Mesendoderm (in vitro differentiated cells): Measurements from ENCODE around the gene TSR2.

Source experiments
- DNase-seq: peaks from one replicate; pipeline ENCODE4 v3.0.0; 2013
- H2AK5ac ChIP-seq: 2 replicates; pipeline ENCODE4 v1.6.1; 2013; ENCODE audit warnings: low read length, inconsistent platforms
- H2BK120ac ChIP-seq: 2 replicates; pipeline ENCODE4 v1.6.1; 2013; ENCODE audit warnings: low read depth, mild to moderate bottlenecking, low read length, moderate library complexity, mixed read lengths
- H2BK15ac ChIP-seq: replicated peaks from 2 replicates; pipeline ENCODE4 v1.6.1; 2013; ENCODE audit warnings: low read depth, mild to moderate bottlenecking, moderate library complexity
- H2BK5ac ChIP-seq: 2 replicates; pipeline ENCODE4 v1.6.1; 2013; ENCODE audit warnings: low read length, inconsistent platforms
- H3K18ac ChIP-seq: 2 replicates; pipeline ENCODE4 v1.6.1; 2013; ENCODE audit warnings: mild to moderate bottlenecking, low read length, mixed read lengths
- H3K23ac ChIP-seq: one replicate; pipeline ENCODE4 v1.6.1; 2013; ENCODE audit warnings: low read length
- H3K27ac ChIP-seq: 2 replicates; pipeline ENCODE4 v1.5.1; 2013; ENCODE audit warnings: low read depth, mild to moderate bottlenecking, inconsistent platforms, low read length, moderate library complexity
- H3K27me3 ChIP-seq: 2 replicates; pipeline ENCODE4 v1.6.1; 2013; ENCODE audit warnings: low read length, control low read depth, mild to moderate bottlenecking, inconsistent platforms; ENCODE audit not compliant: insufficient read depth, poor library complexity
- H3K36me3 ChIP-seq: 2 replicates; pipeline ENCODE4 v1.6.1; 2013; ENCODE audit warnings: low read length, inconsistent platforms; ENCODE audit not compliant: control insufficient read depth, insufficient read depth
- H3K4ac ChIP-seq: one replicate; pipeline ENCODE4 v1.6.1; 2013; ENCODE audit warnings: low read depth, mild to moderate bottlenecking, low read length, moderate library complexity
- H3K4me1 ChIP-seq: 2 replicates; pipeline ENCODE4 v1.6.1; 2013; ENCODE audit warnings: low read depth, low read length, inconsistent platforms; ENCODE audit not compliant: control insufficient read depth
- H3K4me2 ChIP-seq: 2 replicates; pipeline ENCODE4 v1.6.1; 2013; ENCODE audit warnings: low read length
- H3K4me3 ChIP-seq: 2 replicates; pipeline ENCODE4 v1.5.1; 2013; ENCODE audit warnings: mild to moderate bottlenecking, low read length
- H3K56ac ChIP-seq: one replicate; pipeline ENCODE4 v1.6.1; 2013; ENCODE audit warnings: low read length
- H3K79me1 ChIP-seq: 2 replicates; pipeline ENCODE4 v1.6.1; 2013; ENCODE audit warnings: low read length, inconsistent platforms
- H3K79me2 ChIP-seq: 2 replicates; pipeline ENCODE4 v1.6.1; 2013; ENCODE audit warnings: mild to moderate bottlenecking, low read length; ENCODE audit not compliant: control insufficient read depth, insufficient read depth
- H3K9ac ChIP-seq: 2 replicates; pipeline ENCODE4 v1.6.1; 2013; ENCODE audit warnings: low read length, inconsistent platforms
- H4K5ac ChIP-seq: one replicate; pipeline ENCODE4 v1.6.1; 2013; ENCODE audit warnings: low read length
- H4K8ac ChIP-seq: one replicate; pipeline ENCODE4 v1.6.1; 2013; ENCODE audit warnings: low read depth, mild to moderate bottlenecking, control low read depth, low read length, moderate library complexity
- WGBS: extraction: QIAGEN DNeasy Blood & Tissue Kit; methylation state at CpG from one replicate; pipeline ENCODE4 v1.1.7; 2013; ENCODE audit warnings: low lambda C conversion rate, missing lambda C conversion rate; ENCODE audit not compliant: insufficient coverage; ENCODE audit errors: extremely low coverage; 5-methylcytosine and 5-hydroxymethylcytosine counted together

Gene TSR2

DNA sequence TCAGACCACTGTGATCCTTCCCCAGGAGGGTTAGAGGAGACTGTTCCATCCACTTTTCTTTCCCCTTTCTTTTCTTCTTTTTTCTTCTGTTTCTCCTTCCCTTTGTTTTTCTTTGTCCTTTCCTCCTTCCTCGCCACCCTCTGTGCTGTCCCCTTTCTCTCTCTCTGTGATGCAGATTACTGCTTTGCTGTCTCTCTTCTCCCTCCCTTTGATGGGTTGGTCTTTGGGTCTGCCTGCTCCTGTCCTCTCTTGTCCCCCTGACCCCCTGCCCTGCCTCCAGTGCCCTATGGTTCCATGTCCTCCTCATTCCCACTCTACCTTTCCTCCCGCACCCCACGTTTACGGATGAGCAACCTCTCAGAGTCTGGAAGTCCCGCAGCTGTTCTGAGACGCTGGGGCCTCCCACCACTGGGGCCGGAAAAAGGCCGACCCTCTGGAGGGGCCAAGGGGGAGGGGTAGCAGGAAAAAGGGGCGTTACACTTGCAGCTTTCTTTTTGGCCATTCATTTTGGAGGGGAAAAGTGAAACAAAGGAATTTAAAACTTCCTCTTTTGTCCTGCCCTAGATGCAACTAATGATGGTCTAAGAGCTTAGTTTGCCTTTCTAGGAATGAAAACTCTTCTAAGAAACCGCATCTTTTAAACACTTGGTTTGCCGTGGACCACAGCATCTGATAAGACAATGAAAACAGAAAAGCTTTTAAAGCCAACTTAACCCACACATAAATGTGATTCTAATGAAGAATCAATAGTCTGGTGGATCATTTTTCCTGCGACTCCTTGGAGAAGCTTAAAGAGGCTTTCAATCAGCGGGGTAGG lies 24.5 kb upstream of the TSR2 start:
- Histone ChIP-seq H3K27ac (no peak overlapping the region), H2BK15ac (no peak overlapping the region), H3K56ac (peak overlapping the region; percentile 62), H3K79me1 (no peaks in the 10 kb centered on the region), H3K79me2 (no peaks in the 10 kb centered on the region), H3K4me2 (no peak overlapping the region), H3K23ac (no peak overlapping the region), H3K18ac (no peak overlapping the region), H3K36me3 (no peaks in the 10 kb centered on the region), H3K27me3 (no peaks in the 10 kb centered on the region), H2AK5ac (no peak overlapping the region), H3K4me3 (no peak overlapping the region), H3K4me1 (no peaks in the 10 kb centered on the region), H4K5ac (no peak overlapping the region), H4K8ac (no peak overlapping the region), H2BK120ac (no peak overlapping the region), H3K9ac (no peak overlapping the region), H2BK5ac (no peak overlapping the region), H3K4ac (peak overlapping the region; percentile 8)
- WGBS, result no CpG with 5 or more reads among the region's 13 CpGs
- DNase-seq, result peak; percentile 4

DNA sequence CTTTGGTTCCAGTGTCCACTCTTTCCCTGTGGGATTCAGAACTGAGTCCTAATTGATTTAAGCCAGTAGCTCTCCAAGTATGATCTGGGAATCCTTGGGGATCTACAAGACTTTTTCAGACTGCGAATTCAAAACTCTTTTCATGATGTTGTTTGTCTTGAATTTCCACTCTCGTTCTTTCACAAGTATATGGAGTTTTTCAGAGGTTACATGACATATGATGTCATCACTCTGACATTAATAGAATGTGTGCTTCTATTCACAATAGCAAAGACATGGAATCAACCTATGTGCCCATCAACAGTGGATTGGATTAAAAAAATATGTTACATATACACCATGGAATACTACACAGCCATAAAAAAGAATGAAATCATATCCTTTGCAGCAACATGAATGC lies 23.2 kb upstream of the TSR2 start:
- Histone ChIP-seq H3K4me2 (no peak overlapping the region), H3K4me1 (no peaks in the 10 kb centered on the region), H3K18ac (no peak overlapping the region), H2BK5ac (no peak overlapping the region), H3K4ac (no peak overlapping the region), H3K79me1 (no peaks in the 10 kb centered on the region), H2BK15ac (no peak overlapping the region), H3K56ac (no peak overlapping the region), H2BK120ac (no peak overlapping the region), H3K36me3 (no peaks in the 10 kb centered on the region), H3K9ac (no peak overlapping the region), H4K5ac (no peak overlapping the region), H3K79me2 (no peaks in the 10 kb centered on the region), H3K27ac (no peak overlapping the region), H3K27me3 (no peaks in the 10 kb centered on the region), H2AK5ac (no peak overlapping the region), H4K8ac (no peak overlapping the region), H3K4me3 (no peak overlapping the region), H3K23ac (no peak overlapping the region)
- DNase-seq, result no peak
- WGBS, result no CpG with 5 or more reads among the region's 2 CpGs

DNA sequence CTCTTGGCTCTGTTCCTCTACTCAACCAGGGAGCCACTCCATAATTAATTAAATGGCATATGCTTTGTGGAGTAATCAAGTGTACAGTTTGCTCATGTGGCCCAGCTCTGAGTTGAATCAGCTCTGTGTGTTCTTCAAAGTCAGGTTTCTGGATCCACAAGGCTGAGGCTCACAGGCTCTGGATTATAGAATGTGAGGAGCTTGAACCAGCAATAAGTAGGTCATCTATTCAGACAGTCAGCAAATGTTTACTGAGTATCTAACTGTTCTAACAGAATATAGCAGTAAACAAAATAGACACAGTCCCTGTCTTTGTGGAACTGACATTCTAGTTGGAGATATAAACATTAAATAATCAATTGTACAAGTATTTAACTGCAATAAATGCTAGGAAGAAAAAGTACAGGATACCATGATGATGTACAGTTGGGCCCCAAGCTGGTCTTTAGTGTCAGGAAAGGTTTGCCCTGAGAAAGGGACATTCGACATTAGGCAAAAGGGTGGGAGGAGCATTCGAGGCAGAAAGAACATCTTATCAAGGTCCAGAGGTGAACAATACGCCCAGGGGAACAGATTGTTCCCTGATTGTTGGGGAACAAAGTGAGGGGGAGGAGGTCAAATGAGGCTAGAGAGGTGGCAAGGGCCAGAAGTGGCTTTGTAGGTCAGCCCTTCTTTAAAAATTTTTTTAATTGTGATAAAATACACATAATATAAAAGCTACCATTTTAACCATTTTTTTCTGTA lies 20.5 kb upstream of the TSR2 start:
- Histone ChIP-seq H4K5ac (no peak overlapping the region), H2BK120ac (no peak overlapping the region), H3K27ac (no peak overlapping the region), H3K79me2 (no peaks in the 10 kb centered on the region), H3K79me1 (no peaks in the 10 kb centered on the region), H3K4me1 (no peaks in the 10 kb centered on the region), H2BK5ac (no peak overlapping the region), H2BK15ac (no peak overlapping the region), H3K4ac (no peak overlapping the region), H3K4me2 (no peak overlapping the region), H3K4me3 (no peak overlapping the region), H2AK5ac (no peak overlapping the region), H3K9ac (no peak overlapping the region), H3K36me3 (no peaks in the 10 kb centered on the region), H3K18ac (no peak overlapping the region), H3K27me3 (no peaks in the 10 kb centered on the region), H4K8ac (no peak overlapping the region), H3K56ac (no peak overlapping the region), H3K23ac (no peak overlapping the region)
- no peak for DNase-seq
- WGBS, result no CpG with 5 or more reads among the region's 3 CpGs

DNA sequence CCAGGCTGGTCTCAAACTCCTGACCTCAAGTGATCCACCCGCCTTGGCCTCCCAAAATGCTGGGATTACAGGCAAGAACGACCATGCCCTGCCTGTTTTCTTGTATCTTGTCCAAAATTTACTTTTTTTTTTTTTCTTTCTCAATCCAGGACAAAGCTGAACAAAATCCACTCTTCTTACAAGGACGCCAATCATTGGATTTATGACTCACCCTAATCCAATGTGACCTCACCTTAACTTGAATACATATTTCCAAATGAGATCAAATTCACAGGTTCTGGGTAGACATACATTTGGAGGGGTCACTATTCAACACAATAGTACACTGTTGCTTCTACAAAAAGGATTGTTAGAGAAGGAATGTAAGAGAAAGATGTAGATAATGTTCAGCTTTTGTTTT lies 18.0 kb upstream of the TSR2 start:
- Histone ChIP-seq H3K4ac (no peak overlapping the region), H3K18ac (no peak overlapping the region), H3K9ac (no peak overlapping the region), H3K4me3 (no peak overlapping the region), H2BK120ac (no peak overlapping the region), H3K79me1 (no peaks in the 10 kb centered on the region), H4K8ac (no peak overlapping the region), H3K23ac (no peak overlapping the region), H3K36me3 (no peaks in the 10 kb centered on the region), H3K27ac (no peak overlapping the region), H3K79me2 (no peaks in the 10 kb centered on the region), H2BK5ac (no peak overlapping the region), H3K4me2 (no peak overlapping the region), H3K27me3 (no peaks in the 10 kb centered on the region), H2BK15ac (no peak overlapping the region), H3K56ac (no peak overlapping the region), H2AK5ac (no peak overlapping the region), H4K5ac (no peak overlapping the region), H3K4me1 (no peaks in the 10 kb centered on the region)
- WGBS, result no CpG with 5 or more reads among the region's 3 CpGs
- no peak for DNase-seq

DNA sequence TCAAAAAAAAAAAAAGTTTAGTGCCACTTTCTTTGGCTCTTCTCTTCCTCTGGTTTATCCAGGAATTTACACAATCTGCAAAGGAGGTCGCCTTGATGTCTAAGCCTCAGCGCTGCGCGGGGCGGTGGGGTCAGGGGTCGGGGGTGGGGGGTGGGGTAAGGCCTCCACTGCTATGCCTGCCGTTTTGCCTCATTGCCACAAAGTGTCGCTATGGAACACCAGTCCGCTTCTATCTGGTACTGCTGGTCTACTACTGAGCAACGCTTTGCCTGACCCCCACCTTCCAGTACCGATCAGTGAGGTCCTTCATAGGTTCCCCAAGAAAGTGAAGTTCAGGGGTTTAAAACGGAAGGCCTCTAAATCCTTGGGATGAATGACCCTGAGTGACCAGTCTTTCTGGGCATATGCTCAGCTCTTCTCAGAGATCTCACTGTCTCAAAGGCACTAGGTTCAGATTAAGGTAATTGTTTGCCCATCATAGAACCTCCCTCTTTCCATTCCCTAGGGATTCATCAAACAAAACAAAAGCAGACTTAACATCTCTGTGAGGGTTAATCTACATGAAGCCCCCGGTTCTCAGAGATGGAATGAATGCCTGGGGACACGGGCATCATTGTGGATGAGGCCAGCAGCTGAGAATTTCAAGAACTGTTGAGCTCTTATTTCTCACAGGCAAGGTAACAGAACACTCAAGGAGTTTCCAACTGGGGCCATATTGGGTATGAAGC lies 16.9 kb upstream of the TSR2 start:
- no peak overlapping the region for H3K4ac ChIP-seq

More for the DNA sequence above, 16.9 kb upstream of the TSR2 start:
- no peak overlapping the region for H2BK5ac ChIP-seq
- no peak overlapping the region for H3K9ac ChIP-seq
- H4K5ac ChIP-seq, result no peak overlapping the region
- H2BK15ac ChIP-seq, result no peak overlapping the region
- H3K79me1 ChIP-seq, result no peaks in the 10 kb centered on the region
- H4K8ac ChIP-seq, result no peak overlapping the region
- no peak overlapping the region for H3K4me2 ChIP-seq
- no peaks in the 10 kb centered on the region for H3K36me3 ChIP-seq
- peak; percentile 66 for DNase-seq
- H3K4me1 ChIP-seq, result no peaks in the 10 kb centered on the region
- no peaks in the 10 kb centered on the region for H3K27me3 ChIP-seq
- WGBS, result no CpG with 5 or more reads among the region's 14 CpGs
- H3K56ac ChIP-seq, result no peak overlapping the region
- H3K18ac ChIP-seq, result no peak overlapping the region
- no peak overlapping the region for H2BK120ac ChIP-seq
- no peak overlapping the region for H2AK5ac ChIP-seq
- H3K27ac ChIP-seq, result no peak overlapping the region
- no peak overlapping the region for H3K4me3 ChIP-seq
- H3K23ac ChIP-seq, result no peak overlapping the region
- H3K79me2 ChIP-seq, result no peaks in the 10 kb centered on the region
